Measurements from ENCODE around the gene CPPED1. TPM values are rescaled to one million over a fixed set of nuclear protein-coding genes. Genes with fewer than 3 reads are reported as not detected.

Gene CPPED1
- total RNA-seq, 1 experiment from 2014 or later, result 7.9 TPM

GRCh38 chr16:12699161-12699560 is 104.5 kb downstream of the CPPED1 start:
- Histone ChIP-seq H3K23me2 (ENCODE audit: insufficient read length, low read depth, low read length, poor library complexity, severe bottlenecking) (no peaks in the 10 kb centered on the region), H2AK5ac (ENCODE audit: insufficient read length, low read length) (no peak overlapping the region), H3K4me2 (ENCODE audit: insufficient read depth, insufficient read length, low read length) (no peak overlapping the region), H3T11ph (ENCODE audit: low read length) (no peak overlapping the region), H4K8ac (replicated peaks; ENCODE audit: insufficient read length, low read depth, low read length) (no peak overlapping the region), H3K14ac (ENCODE audit: insufficient read depth, low read length) (no peak overlapping the region), H3K56ac (ENCODE audit: insufficient read length, low read depth, low read length) (no peak overlapping the region), H3K18ac (ENCODE audit: insufficient read length, low read depth, low read length) (no peak overlapping the region), H3K27ac (ENCODE audit: insufficient read length, low read depth, low read length) (no peak overlapping the region), H3K4me1 (ENCODE audit: insufficient read depth, low read length) (no peaks in the 10 kb centered on the region), H3K23ac (ENCODE audit: insufficient read length, low read depth, low read length) (no peak overlapping the region), H2BK15ac (ENCODE audit: low read depth, low read length) (no peak overlapping the region), H4K20me1 (ENCODE audit: control insufficient read depth, insufficient read depth, insufficient read length) (no peaks in the 10 kb centered on the region), H2BK5ac (ENCODE audit: insufficient read length, low read length) (no peak overlapping the region), H3K9ac (ENCODE audit: extremely low read depth, insufficient read length, low read length) (no peak overlapping the region), H3K4ac (ENCODE audit: low read depth, low read length) (no peak overlapping the region), H2BK120ac (ENCODE audit: low read depth, low read length, poor library complexity, severe bottlenecking) (no peak overlapping the region), H3K9me3 (ENCODE audit: control insufficient read depth, low read depth, low read length) (no peaks in the 10 kb centered on the region), H2AFZ (ENCODE audit: low read length) (no peak overlapping the region), H4K5ac (ENCODE audit: insufficient read length, low read depth, low read length) (no peak overlapping the region), H3K79me1 (ENCODE audit: insufficient read depth, low read depth, low read length, poor library complexity, severe bottlenecking) (no peaks in the 10 kb centered on the region), H2BK12ac (ENCODE audit: insufficient read length, low read depth, low read length) (no peak overlapping the region), H3K27me3 (ENCODE audit: insufficient read depth, low read length) (no peaks in the 10 kb centered on the region), H2BK20ac (ENCODE audit: low read depth, low read length, poor library complexity, severe bottlenecking) (no peak overlapping the region), H3K79me2 (ENCODE audit: insufficient read depth, low read length) (no peaks in the 10 kb centered on the region), H4K91ac (ENCODE audit: insufficient read length, low read depth, low read length) (no peak overlapping the region)
- H3K27ac Mint-ChIP-seq, result no peak overlapping the region
- H3K4me1 Mint-ChIP-seq, result peaks cover 2 to 3% of the 10 kb centered on the region in 2 experiments; a peak in 1 of 4 replicates
- no peak for TF ChIP-seq CTCF (conservative IDR thresholded peaks at IDR 0.05)
- H3K4me3 Mint-ChIP-seq, result no peak overlapping the region
- no CpG with 5 or more reads among the region's 7 CpGs for WGBS (ENCODE audit: extremely low coverage, insufficient read length, low lambda C conversion rate)
- DNase-seq, result no peak
- no peaks in the 10 kb centered on the region for H3K27me3 Mint-ChIP-seq (ENCODE audit: low read depth)
- no peaks in the 10 kb centered on the region; a peak in 1 of 5 replicates for H3K9me3 Mint-ChIP-seq
- H3K36me3 Mint-ChIP-seq (ENCODE audit: insufficient read depth in 1 of 3, low read depth in 3 of 3), result no peaks in the 10 kb centered on the region; a peak in 1 of 7 replicates
